ENCODE measurements around the gene ALAD. TPM values are rescaled to one million over a fixed set of nuclear protein-coding genes. Genes with fewer than 3 reads are reported as not detected.
"Not testable (repeated sequence)": the region's sequence is repeated elsewhere in the genome, so short reads cannot be mapped to it uniquely, and the experiment has no call there.

ALAD gene
- total and polyA plus RNA-seq, 2 donors (not counting 1 experiment from before 2014, with no cell fraction given): 13.1 to 42.1 TPM

DNA sequence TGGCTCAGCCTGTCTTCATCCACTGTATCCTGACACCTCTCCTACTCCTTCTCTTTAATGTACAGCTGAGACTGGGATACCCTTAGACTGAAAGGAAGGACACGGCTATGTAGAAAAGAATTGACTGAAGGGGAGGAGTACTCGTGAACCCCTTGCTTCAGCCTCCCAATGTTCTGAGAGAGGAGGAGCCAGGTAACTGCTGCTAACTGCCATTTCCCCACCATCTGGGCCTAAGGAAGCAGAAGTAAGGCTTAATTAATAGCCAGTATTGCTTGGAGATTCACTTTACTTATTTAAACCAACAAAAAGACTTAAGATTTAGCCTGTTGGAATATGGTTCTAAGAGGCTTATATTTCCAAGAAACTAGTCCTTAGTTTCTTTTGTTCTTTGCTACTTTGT, 43.7 kb upstream of the ALAD start:
- Histone ChIP-seq H3K36me3 (ENCODE audit: control insufficient read depth, insufficient read depth, low read length) (no peaks in the 10 kb centered on the region), H3K9ac (ENCODE audit: insufficient read depth, low read length) (no peak overlapping the region), H3K4me3 (replicated peaks in 1 of 4; ENCODE audit: control extremely low read depth in 1 of 4, insufficient read depth in 1 of 4, low read depth in 3 of 4, low read length in 4 of 4) (no peak overlapping the region), H3K4me1 (ENCODE audit: control insufficient read depth, extremely low read depth, insufficient read depth, low read length) (no peaks in the 10 kb centered on the region), H3K9me3 (ENCODE audit: control insufficient read depth, insufficient read depth, low read depth, low read length) (no peaks in the 10 kb centered on the region), H3K4me2 (ENCODE audit: extremely low read depth, insufficient read depth, low read length) (no peak overlapping the region), H4K20me1 (ENCODE audit: control insufficient read depth, extremely low read depth, insufficient read depth, low read length) (no peaks in the 10 kb centered on the region), H2AFZ (ENCODE audit: low read length) (no peak overlapping the region), H3K27ac (ENCODE audit: insufficient read depth, low read length) (no peak overlapping the region), H3K27me3 (ENCODE audit: control insufficient read depth, insufficient read depth, low read length) (no peaks in the 10 kb centered on the region), H3K79me2 (ENCODE audit: control insufficient read depth, insufficient read depth, low read length) (no peaks in the 10 kb centered on the region)
- TF ChIP-seq, protein P1, sequence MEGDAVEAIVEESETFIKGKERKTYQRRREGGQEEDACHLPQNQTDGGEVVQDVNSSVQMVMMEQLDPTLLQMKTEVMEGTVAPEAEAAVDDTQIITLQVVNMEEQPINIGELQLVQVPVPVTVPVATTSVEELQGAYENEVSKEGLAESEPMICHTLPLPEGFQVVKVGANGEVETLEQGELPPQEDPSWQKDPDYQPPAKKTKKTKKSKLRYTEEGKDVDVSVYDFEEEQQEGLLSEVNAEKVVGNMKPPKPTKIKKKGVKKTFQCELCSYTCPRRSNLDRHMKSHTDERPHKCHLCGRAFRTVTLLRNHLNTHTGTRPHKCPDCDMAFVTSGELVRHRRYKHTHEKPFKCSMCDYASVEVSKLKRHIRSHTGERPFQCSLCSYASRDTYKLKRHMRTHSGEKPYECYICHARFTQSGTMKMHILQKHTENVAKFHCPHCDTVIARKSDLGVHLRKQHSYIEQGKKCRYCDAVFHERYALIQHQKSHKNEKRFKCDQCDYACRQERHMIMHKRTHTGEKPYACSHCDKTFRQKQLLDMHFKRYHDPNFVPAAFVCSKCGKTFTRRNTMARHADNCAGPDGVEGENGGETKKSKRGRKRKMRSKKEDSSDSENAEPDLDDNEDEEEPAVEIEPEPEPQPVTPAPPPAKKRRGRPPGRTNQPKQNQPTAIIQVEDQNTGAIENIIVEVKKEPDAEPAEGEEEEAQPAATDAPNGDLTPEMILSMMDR (conservative IDR thresholded peaks at IDR 0.05 in 1 of 2, IDR thresholded peaks at IDR 0.05 in 1 of 2; ENCODE audit: low read depth in 1 of 2, low read length in 2 of 2): no peak
- no peak for TF ChIP-seq EZH2 (IDR thresholded peaks at IDR 0.05; ENCODE audit: low read length, missing control alignments)
- no peak for DNase-seq (ENCODE audit: low read depth in 2 of 2)

DNA sequence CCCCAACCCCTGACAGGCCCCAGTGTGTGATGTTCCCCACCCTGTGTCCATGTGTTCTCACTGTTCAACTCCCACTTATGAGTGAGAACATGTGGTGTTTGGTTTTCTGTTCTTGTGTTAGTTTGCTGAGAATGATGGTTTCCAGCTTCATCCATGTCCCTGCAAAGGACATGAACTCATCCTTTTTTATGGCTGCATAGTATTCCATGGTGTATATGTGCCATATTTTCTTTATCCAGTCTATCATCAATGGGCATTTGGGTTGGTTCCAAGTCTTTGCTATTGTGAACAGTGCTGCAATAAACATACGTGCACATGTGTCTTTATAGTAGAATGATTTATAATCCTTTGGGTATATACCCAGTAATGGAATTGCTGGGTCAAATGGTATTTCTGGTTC, 36.6 kb upstream of the ALAD start:
- H2AFZ ChIP-seq (ENCODE audit: low read length); H3K9ac ChIP-seq (ENCODE audit: insufficient read depth, low read length); H3K9me3 ChIP-seq (ENCODE audit: control insufficient read depth, insufficient read depth, low read depth, low read length); DNase-seq (ENCODE audit: low read depth in 2 of 2); H3K4me1 ChIP-seq (ENCODE audit: control insufficient read depth, extremely low read depth, insufficient read depth, low read length); H4K20me1 ChIP-seq (ENCODE audit: control insufficient read depth, extremely low read depth, insufficient read depth, low read length); H3K4me2 ChIP-seq (ENCODE audit: extremely low read depth, insufficient read depth, low read length); H3K27ac ChIP-seq (ENCODE audit: insufficient read depth, low read length); H3K79me2 ChIP-seq (ENCODE audit: control insufficient read depth, insufficient read depth, low read length); H3K27me3 ChIP-seq (ENCODE audit: control insufficient read depth, insufficient read depth, low read length); H3K4me3 ChIP-seq (replicated peaks in 1 of 4; ENCODE audit: control extremely low read depth in 1 of 4, insufficient read depth in 1 of 4, low read depth in 3 of 4, low read length in 4 of 4); H3K36me3 ChIP-seq (ENCODE audit: control insufficient read depth, insufficient read depth, low read length): not testable (repeated sequence)

DNA sequence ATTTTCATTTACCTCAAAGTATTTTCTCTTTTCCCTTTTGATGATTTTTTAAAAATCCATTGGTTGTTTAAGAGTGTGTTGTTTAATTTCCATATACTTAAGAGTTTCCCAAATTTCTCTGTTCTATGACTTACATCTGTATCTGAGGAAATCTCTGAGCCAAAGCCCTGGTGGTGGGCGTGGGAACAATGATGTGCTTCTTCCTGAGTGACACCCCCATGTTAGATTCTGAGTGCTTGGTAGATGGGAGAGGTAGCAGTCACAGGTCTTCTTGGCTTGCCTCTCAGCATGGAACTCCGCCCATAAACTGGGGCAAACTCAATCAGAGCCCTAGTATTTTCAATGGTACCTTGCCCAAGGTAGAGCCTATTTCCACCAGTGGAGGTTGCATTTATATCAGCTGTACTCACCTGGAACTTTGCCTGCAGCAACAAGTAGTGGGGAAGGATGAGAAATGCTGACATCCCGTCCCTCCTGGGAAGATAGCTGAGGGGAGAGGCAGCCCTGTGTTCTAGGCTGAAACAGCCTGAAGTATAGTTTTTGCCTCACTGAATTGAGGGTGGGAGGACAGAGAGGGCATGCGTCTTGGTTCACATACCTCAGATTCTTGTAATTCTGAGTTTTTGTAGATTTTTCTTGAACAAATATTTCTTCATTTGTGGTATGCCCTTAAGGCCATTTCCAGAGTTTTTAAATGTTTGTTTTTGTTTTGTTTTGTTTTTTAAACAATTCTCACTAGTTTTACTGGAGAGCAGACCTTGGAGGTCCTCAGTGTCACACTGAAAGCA, 35.8 kb upstream of the ALAD start:
- DNase-seq (ENCODE audit: low read depth in 2 of 2): peak in 1 of 2 donors; percentile 27
- H3K27ac ChIP-seq (ENCODE audit: insufficient read depth, low read length): no peak overlapping the region

GRCh38 chr9:113431191-113431590, 30.1 kb upstream of the ALAD start:
- Histone ChIP-seq H3K79me2 (ENCODE audit: control insufficient read depth, insufficient read depth, low read length) (no peaks in the 10 kb centered on the region), H3K9ac (ENCODE audit: insufficient read depth, low read length) (no peak overlapping the region), H3K36me3 (ENCODE audit: control insufficient read depth, insufficient read depth, low read length) (no peaks in the 10 kb centered on the region), H3K4me3 (replicated peaks in 1 of 4; ENCODE audit: control extremely low read depth in 1 of 4, insufficient read depth in 1 of 4, low read depth in 3 of 4, low read length in 4 of 4) (no peak overlapping the region), H2AFZ (ENCODE audit: low read length) (no peak overlapping the region), H3K27me3 (ENCODE audit: control insufficient read depth, insufficient read depth, low read length) (no peaks in the 10 kb centered on the region), H3K4me1 (ENCODE audit: control insufficient read depth, extremely low read depth, insufficient read depth, low read length) (no peaks in the 10 kb centered on the region), H3K4me2 (ENCODE audit: extremely low read depth, insufficient read depth, low read length) (no peak overlapping the region), H3K9me3 (ENCODE audit: control insufficient read depth, insufficient read depth, low read depth, low read length) (no peaks in the 10 kb centered on the region), H4K20me1 (ENCODE audit: control insufficient read depth, extremely low read depth, insufficient read depth, low read length) (no peaks in the 10 kb centered on the region), H3K27ac (ENCODE audit: insufficient read depth, low read length) (no peak overlapping the region)
- DNase-seq (ENCODE audit: low read depth in 2 of 2): no peak
- no peak for TF ChIP-seq EZH2 (IDR thresholded peaks at IDR 0.05; ENCODE audit: low read length, missing control alignments)
- TF ChIP-seq, protein P1 (conservative IDR thresholded peaks at IDR 0.05 in 1 of 2, IDR thresholded peaks at IDR 0.05 in 1 of 2; ENCODE audit: low read depth in 1 of 2, low read length in 2 of 2): no peak

More for the DNA sequence above, 35.8 kb upstream of the ALAD start:
- Histone ChIP-seq H3K9ac (ENCODE audit: insufficient read depth, low read length) (no peak overlapping the region), H4K20me1 (ENCODE audit: control insufficient read depth, extremely low read depth, insufficient read depth, low read length) (no peaks in the 10 kb centered on the region), H3K27me3 (ENCODE audit: control insufficient read depth, insufficient read depth, low read length) (peaks cover 2% of the 10 kb centered on the region), H2AFZ (ENCODE audit: low read length) (no peak overlapping the region), H3K4me2 (ENCODE audit: extremely low read depth, insufficient read depth, low read length) (no peak overlapping the region), H3K4me1 (ENCODE audit: control insufficient read depth, extremely low read depth, insufficient read depth, low read length) (no peaks in the 10 kb centered on the region), H3K79me2 (ENCODE audit: control insufficient read depth, insufficient read depth, low read length) (no peaks in the 10 kb centered on the region), H3K9me3 (ENCODE audit: control insufficient read depth, insufficient read depth, low read depth, low read length) (no peaks in the 10 kb centered on the region), H3K36me3 (ENCODE audit: control insufficient read depth, insufficient read depth, low read length) (no peaks in the 10 kb centered on the region), H3K4me3 (replicated peaks in 1 of 4; ENCODE audit: control extremely low read depth in 1 of 4, insufficient read depth in 1 of 4, low read depth in 3 of 4, low read length in 4 of 4) (no peak overlapping the region)
- no peak for TF ChIP-seq EZH2 (IDR thresholded peaks at IDR 0.05; ENCODE audit: low read length, missing control alignments)

All from fibroblast of lung (primary cell).